HepG2 (cell line): Measurements from ENCODE around the gene GJB2. TPM values are rescaled to one million over a fixed set of nuclear protein-coding genes. Genes with fewer than 3 reads are reported as not detected.

Experiments
- ATAC-seq: fragments of 200-7000 bp; cut with Tn5 transposase; 3 replicates; pipeline ENCODE4 v1.9.1; 2020; ENCODE audit warnings: mild to moderate bottlenecking, moderate library complexity
- BruUV-seq: library from RNA; stranded (reverse); fragments of 400-500 nt; replicated peaks from 2 replicates; lab custom pipeline; 2021; lab: Mats Ljungman, UMichigan
- CTCF ChIA-PET: fragments of 300-600 bp; formaldehyde crosslinking; extraction: SDS; loops from one replicate; lab custom pipeline; 2021; ENCODE audit warnings: low total read pairs, inconsistent platforms, low intra/inter-chr PET ratio; lab: Yijun Ruan, JAX
- POLR2A ChIA-PET: fragments of 350-600 bp; sonication (Branson Sonifier 250); formaldehyde crosslinking; loops from one replicate; lab custom pipeline; 2020; ENCODE audit warnings: antibody characterized with exemption, inconsistent platforms; lab: Yijun Ruan, JAX
- DNase-seq: peaks from one replicate; pipeline ENCODE4 v3.0.0-alpha.2; 2015; ENCODE audit warnings: low spot score
- FAIRE-seq: peaks from 3 replicates; lab custom pipeline; 2011; peaks lifted over from hg19 to GRCh38; lab: Jason Lieb, UNC
- H2AFZ ChIP-seq: one replicate; pipeline ENCODE4 v1.6.1; 2011; ENCODE audit warnings: low read length, inconsistent platforms
- H3K27ac ChIP-seq: fragments of 300-600 bp; 3 replicates; pipeline ENCODE4 v1.8.0; 2011; ENCODE audit warnings: mixed run types, mild to moderate bottlenecking, mixed read lengths, low read length, inconsistent platforms; ENCODE audit not compliant: insufficient read depth; ENCODE audit errors: extremely low read length
- H3K27me3 ChIP-seq, 2 experiments: fragments of 200-600 bp in 1 of 2; 2 replicates in 1 of 2; 3 replicates in 1 of 2; pipeline versions ENCODE4 v1.6.0 to v1.8.0; 2011; ENCODE audit warnings: low read length in 2 of 2, mild to moderate bottlenecking in 2 of 2, moderate library complexity in 2 of 2, inconsistent platforms in 1 of 2; ENCODE audit not compliant: insufficient read depth in 2 of 2, control insufficient read depth in 1 of 2
- H3K36me3 ChIP-seq, 2 experiments: fragments of 200-600 bp in 1 of 2; replicated peaks in 1 of 2; 2 replicates in 1 of 2; 3 replicates in 1 of 2; pipeline versions ENCODE4 v1.5.1 to v1.8.0; 2011; ENCODE audit warnings: low read length in 2 of 2, inconsistent platforms in 1 of 2; ENCODE audit not compliant: insufficient read depth in 2 of 2, control insufficient read depth in 1 of 2
- H3K4me1 ChIP-seq: 2 replicates; pipeline ENCODE4 v1.5.1; 2012; ENCODE audit warnings: low read length, inconsistent platforms; ENCODE audit not compliant: insufficient read depth
- H3K4me2 ChIP-seq: 2 replicates; pipeline ENCODE4 v1.6.0; 2011; ENCODE audit warnings: low read depth, low read length, inconsistent platforms
- H3K4me3 ChIP-seq, 3 experiments: fragments of 200-600 bp in 1 of 3; sonication (generic), shearing (Covaris generic) in 1 of 3; replicated peaks in 1 of 3; 2 replicates each; pipeline ENCODE4 v1.5.1; 2011 to 2016; ENCODE audit warnings: low read length in 3 of 3, inconsistent platforms in 2 of 3, low read depth in 2 of 3, mild to moderate bottlenecking in 2 of 3, control low read depth in 1 of 3, mixed read lengths in 1 of 3; ENCODE audit not compliant: insufficient read depth in 1 of 3
- H3K79me2 ChIP-seq: one replicate; pipeline ENCODE4 v1.6.1; 2011; ENCODE audit warnings: low read length, inconsistent platforms; ENCODE audit not compliant: insufficient read depth
- H3K9ac ChIP-seq: 2 replicates; pipeline ENCODE4 v1.6.0; 2011; ENCODE audit warnings: mild to moderate bottlenecking, low read depth, low read length, inconsistent platforms; ENCODE audit not compliant: insufficient read depth
- H3K9me3 ChIP-seq: 2 replicates; pipeline ENCODE4 v1.5.1; 2012; ENCODE audit warnings: mild to moderate bottlenecking, low read length
- H4K20me1 ChIP-seq: 2 replicates; pipeline ENCODE4 v1.6.0; 2011; ENCODE audit warnings: inconsistent platforms, mild to moderate bottlenecking, low read length, moderate library complexity; ENCODE audit not compliant: insufficient read depth
- AKAP8 ChIP-seq: sonication (generic); formaldehyde crosslinking; IDR thresholded peaks from 2 replicates; pipeline ENCODE4 v1.5.1; 2020; ENCODE audit warnings: mild to moderate bottlenecking, missing genetic modification reagents
- ARNT ChIP-seq: fragments of 450-650 bp; IDR thresholded peaks from 2 replicates; pipeline ENCODE4 v1.6.1; 2017
- PLRG1 ChIP-seq: fragments of 450-650 bp; conservative IDR thresholded peaks from 2 replicates; pipeline ENCODE4 v1.6.1; 2016
- TIGD3 ChIP-seq: sonication (generic); formaldehyde crosslinking; IDR thresholded peaks from 2 replicates; pipeline ENCODE4 v1.5.1; 2020; ENCODE audit warnings: mild to moderate bottlenecking, missing genetic modification reagents, borderline replicate concordance
- ZC3H4 ChIP-seq: sonication (generic); formaldehyde crosslinking; IDR thresholded peaks from 2 replicates; pipeline ENCODE4 v1.4.0; 2020; ENCODE audit warnings: missing genetic modification reagents, borderline replicate concordance
- ZNF12 ChIP-seq: sonication (generic); formaldehyde crosslinking; IDR thresholded peaks from 2 replicates; pipeline ENCODE4 v1.5.0; 2020; ENCODE audit warnings: missing genetic modification reagents
- ZNF256 ChIP-seq: sonication (generic); formaldehyde crosslinking; conservative IDR thresholded peaks from 2 replicates; pipeline ENCODE4 v1.4.0; 2020; ENCODE audit warnings: missing genetic modification reagents
- ZNF709 ChIP-seq: sonication (generic); formaldehyde crosslinking; IDR thresholded peaks from 2 replicates; pipeline ENCODE4 v1.5.0; 2020; ENCODE audit warnings: mild to moderate bottlenecking, missing genetic modification reagents
- ZNF781 ChIP-seq: sonication (generic); formaldehyde crosslinking; IDR thresholded peaks from 2 replicates; pipeline ENCODE4 v1.5.1; 2020; ENCODE audit warnings: borderline replicate concordance, mild to moderate bottlenecking, missing genetic modification reagents; ENCODE audit errors: not compliant biosample characterization
- ZSCAN20 ChIP-seq: sonication (generic); formaldehyde crosslinking; IDR thresholded peaks from 2 replicates; pipeline ENCODE4 v1.4.0; 2020; ENCODE audit warnings: missing genetic modification reagents, mild to moderate bottlenecking, borderline replicate concordance
- whole genome bisulfite sequencing: methylation state at CpG from one replicate; pipeline ENCODE4 v1.1.6; 2017; ENCODE audit warnings: low lambda C conversion rate; 5-methylcytosine and 5-hydroxymethylcytosine counted together
- in situ Hi-C: cut with HindIII; loops from 2 replicates; pipeline ENCODE4 v1.10.0; 2017; ENCODE audit warnings: low pct_unique_long_range_greater_than_20kb; ENCODE audit not compliant: extremely low pct_ligation_motif_present
- intact Hi-C: fragments of 100-400 bp; cut with micrococcal nuclease; formaldehyde crosslinking; loops from one replicate; pipeline ENCODE4 v1.10.0; 2022; ENCODE audit not compliant: unreplicated experiment
- polyA plus RNA-seq, 8 experiments: library from polyadenylated mRNA; depleted of rRNA in 3 of 8; stranded (reverse) in 7 of 8; unstranded in 1 of 8; fragments of >200 nt; fragmentation: Illumina TruSeq in 4 of 8; extraction: Trizol in 4 of 8; gene quantifications; 2 replicates each; pipeline versions ENCODE4 v1.2.1 to v1.2.3, GENCODE V29; 2011 to 2016; ENCODE audit warnings: low read depth in 4 of 8, missing spikeins in 1 of 8, mixed read lengths in 1 of 8; ENCODE audit not compliant: insufficient read depth in 1 of 8
- total RNA-seq, 5 experiments: library from RNA; depleted of rRNA; stranded (reverse); fragments of >200 nt; fragmentation: Illumina TruSeq; extraction: Trizol; gene quantifications; 2 replicates each; pipeline ENCODE4 v1.2.3, GENCODE V29; 2016; ENCODE audit warnings: low read depth in 1 of 5
- TF ChIP-seq, protein P1 (sequence below): sonication (generic); formaldehyde crosslinking; IDR thresholded peaks from one replicate; pipeline ENCODE4 v1.5.1; 2020; ENCODE audit warnings: mild to moderate bottlenecking, missing genetic modification reagents; ENCODE audit errors: not compliant biosample characterization

GJB2 gene
- total and polyA plus RNA-seq, 2 of the 13 experiments (the other 11 are each of a cell fraction or from before 2014, with no cell fraction given): 0.15 to 0.18 TPM

GRCh38 chr13:20142927-20143480, 49.7 kb downstream of the GJB2 start:
- Histone ChIP-seq H3K4me2 (no peak overlapping the region), H2AFZ (no peak overlapping the region), H3K4me1 (no peaks in the 10 kb centered on the region), H4K20me1 (no peaks in the 10 kb centered on the region), H3K79me2 (no peaks in the 10 kb centered on the region), H3K36me3 (no peaks in the 10 kb centered on the region), H3K4me3 (no peak overlapping the region), H3K9me3 (no peaks in the 10 kb centered on the region), H3K27me3 (peaks cover 4 to 29% of the 10 kb centered on the region in 2 experiments; a peak in 4 of 5 replicates), H3K27ac (no peak overlapping the region), H3K9ac (no peak overlapping the region)
- intact Hi-C loops (no loop called here), in situ Hi-C loops (no loop called here)
- CTCF ChIA-PET: no interaction called here
- POLR2A ChIA-PET: no interaction called here
- no peak for FAIRE-seq
- no TSS peak for BruUV-seq
- DNase-seq: no peak
- no peak for ATAC-seq
- no peak for TF ChIP-seq ZNF781 (CRISPR knock-in tag)
- no peak for TF ChIP-seq ZNF709 (CRISPR knock-in tag)
- TF ChIP-seq, protein P1, sequence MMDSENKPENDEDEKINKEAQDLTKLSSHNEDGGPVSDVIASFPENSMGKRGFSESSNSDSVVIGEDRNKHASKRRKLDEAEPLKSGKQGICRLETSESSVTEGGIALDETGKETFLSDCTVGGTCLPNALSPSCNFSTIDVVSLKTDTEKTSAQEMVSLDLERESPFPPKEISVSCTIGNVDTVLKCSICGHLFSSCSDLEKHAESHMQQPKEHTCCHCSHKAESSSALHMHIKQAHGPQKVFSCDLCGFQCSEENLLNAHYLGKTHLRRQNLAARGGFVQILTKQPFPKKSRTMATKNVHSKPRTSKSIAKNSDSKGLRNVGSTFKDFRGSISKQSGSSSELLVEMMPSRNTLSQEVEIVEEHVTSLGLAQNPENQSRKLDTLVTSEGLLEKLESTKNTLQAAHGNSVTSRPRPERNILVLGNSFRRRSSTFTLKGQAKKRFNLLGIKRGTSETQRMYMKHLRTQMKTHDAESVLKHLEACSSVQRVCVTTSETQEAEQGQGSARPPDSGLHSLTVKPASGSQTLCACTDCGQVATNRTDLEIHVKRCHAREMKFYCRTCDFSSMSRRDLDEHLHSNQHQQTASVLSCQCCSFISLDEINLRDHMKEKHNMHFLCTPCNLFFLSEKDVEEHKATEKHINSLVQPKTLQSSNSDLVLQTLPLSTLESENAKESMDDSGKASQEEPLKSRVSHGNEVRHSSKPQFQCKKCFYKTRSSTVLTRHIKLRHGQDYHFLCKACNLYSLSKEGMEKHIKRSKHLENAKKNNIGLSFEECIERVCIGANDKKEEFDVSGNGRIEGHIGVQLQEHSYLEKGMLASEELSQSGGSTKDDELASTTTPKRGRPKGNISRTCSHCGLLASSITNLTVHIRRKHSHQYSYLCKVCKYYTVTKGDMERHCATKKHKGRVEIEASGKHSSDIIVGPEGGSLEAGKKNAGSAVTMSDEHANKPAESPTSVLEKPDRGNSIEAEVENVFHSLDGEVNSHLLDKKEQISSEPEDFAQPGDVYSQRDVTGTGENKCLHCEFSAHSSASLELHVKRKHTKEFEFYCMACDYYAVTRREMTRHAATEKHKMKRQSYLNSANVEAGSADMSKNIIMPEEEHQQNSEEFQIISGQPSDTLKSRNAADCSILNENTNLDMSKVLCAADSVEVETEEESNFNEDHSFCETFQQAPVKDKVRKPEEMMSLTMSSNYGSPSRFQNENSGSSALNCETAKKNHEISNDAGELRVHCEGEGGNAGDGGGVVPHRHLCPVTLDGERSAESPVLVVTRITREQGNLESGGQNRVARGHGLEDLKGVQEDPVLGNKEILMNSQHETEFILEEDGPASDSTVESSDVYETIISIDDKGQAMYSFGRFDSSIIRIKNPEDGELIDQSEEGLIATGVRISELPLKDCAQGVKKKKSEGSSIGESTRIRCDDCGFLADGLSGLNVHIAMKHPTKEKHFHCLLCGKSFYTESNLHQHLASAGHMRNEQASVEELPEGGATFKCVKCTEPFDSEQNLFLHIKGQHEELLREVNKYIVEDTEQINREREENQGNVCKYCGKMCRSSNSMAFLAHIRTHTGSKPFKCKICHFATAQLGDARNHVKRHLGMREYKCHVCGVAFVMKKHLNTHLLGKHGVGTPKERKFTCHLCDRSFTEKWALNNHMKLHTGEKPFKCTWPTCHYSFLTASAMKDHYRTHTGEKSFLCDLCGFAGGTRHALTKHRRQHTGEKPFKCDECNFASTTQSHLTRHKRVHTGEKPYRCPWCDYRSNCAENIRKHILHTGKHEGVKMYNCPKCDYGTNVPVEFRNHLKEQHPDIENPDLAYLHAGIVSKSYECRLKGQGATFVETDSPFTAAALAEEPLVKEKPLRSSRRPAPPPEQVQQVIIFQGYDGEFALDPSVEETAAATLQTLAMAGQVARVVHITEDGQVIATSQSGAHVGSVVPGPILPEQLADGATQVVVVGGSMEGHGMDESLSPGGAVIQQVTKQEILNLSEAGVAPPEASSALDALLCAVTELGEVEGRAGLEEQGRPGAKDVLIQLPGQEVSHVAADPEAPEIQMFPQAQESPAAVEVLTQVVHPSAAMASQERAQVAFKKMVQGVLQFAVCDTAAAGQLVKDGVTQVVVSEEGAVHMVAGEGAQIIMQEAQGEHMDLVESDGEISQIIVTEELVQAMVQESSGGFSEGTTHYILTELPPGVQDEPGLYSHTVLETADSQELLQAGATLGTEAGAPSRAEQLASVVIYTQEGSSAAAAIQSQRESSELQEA (CRISPR knock-in tag): no peak
- no peak for TF ChIP-seq PLRG1
- TF ChIP-seq AKAP8 (CRISPR knock-in tag): no peak
- no peak for TF ChIP-seq ZNF12 (CRISPR knock-in tag)
- TF ChIP-seq TIGD3 (CRISPR knock-in tag): no peak
- TF ChIP-seq ZC3H4 (CRISPR knock-in tag): no peak
- TF ChIP-seq ARNT: no peak
- no peak for TF ChIP-seq ZNF256 (CRISPR knock-in tag)
- TF ChIP-seq ZSCAN20 (CRISPR knock-in tag): no peak
- TF ChIP-seq, all 625 proteins: peak for 0
- 77% methylated on average over 30 of the region's 30 CpGs for WGBS
